ENCODE data around the gene BLOC1S5. TPM values are rescaled to one million over a fixed set of nuclear protein-coding genes. Genes with fewer than 3 reads are reported as not detected.
"Not testable (repeated sequence)": the region's sequence is repeated elsewhere in the genome, so short reads cannot be mapped to it uniquely, and the experiment has no call there.

The BLOC1S5 gene
- polyA plus RNA-seq, 1 of the 3 experiments (the other 2 are of a cell fraction), result 4.4 TPM

- TF ChIP-seq CTCF (IDR thresholded peaks at IDR 0.05), result no peak
- TF ChIP-seq JUND (IDR thresholded peaks at IDR 0.05), result no peak
- no peak for TF ChIP-seq FOXJ3 (CRISPR knock-in tag; IDR thresholded peaks at IDR 0.05)
- TF ChIP-seq YY1 (IDR thresholded peaks at IDR 0.05; ENCODE audit: low read depth), result no peak
- no peak for TF ChIP-seq ZBTB33 (IDR thresholded peaks at IDR 0.05; ENCODE audit: borderline replicate concordance, low read depth)
- no peak for TF ChIP-seq EZH2phosphoT487 (IDR thresholded peaks at IDR 0.05; ENCODE audit: borderline replicate concordance, low read depth)
- TF ChIP-seq FOXM1 (IDR thresholded peaks at IDR 0.05; ENCODE audit: low read depth), result no peak
- no peak for TF ChIP-seq EP300 (IDR thresholded peaks at IDR 0.05; ENCODE audit: borderline replicate concordance in 1 of 2, low read depth in 1 of 2, low read length in 1 of 2)
- TF ChIP-seq TEAD4 (IDR thresholded peaks at IDR 0.05; ENCODE audit: borderline replicate concordance, insufficient read depth), result no peak
- TF ChIP-seq POLR2AphosphoS5 (IDR thresholded peaks at IDR 0.05; ENCODE audit: low read depth, low read length), result no peak
Observed at GRCh38 chr6:8047541-8048292, 16.5 kb downstream of the BLOC1S5 start (continued).

GRCh38 chr6:8045769-8046168, 18.4 kb downstream of the BLOC1S5 start:
- H3K4me1 ChIP-seq (ENCODE audit: control insufficient read depth in 1 of 2, insufficient read depth in 2 of 2, low read depth in 1 of 2, low read length in 1 of 2); H3K36me3 ChIP-seq (replicated peaks in 1 of 2; ENCODE audit: control insufficient read depth in 1 of 2, insufficient read depth in 2 of 2, low read length in 1 of 2); H4K20me1 ChIP-seq (ENCODE audit: insufficient read depth); POLR2A ChIA-PET; H3K9me2 ChIP-seq; H3K4me3 ChIP-seq (ENCODE audit: low read depth in 2 of 2, low read length in 1 of 2); H3K9me3 ChIP-seq; H3K27ac ChIP-seq (ENCODE audit: low read depth in 2 of 2, low read length in 1 of 2); DNase-seq; H3K79me2 ChIP-seq (ENCODE audit: insufficient read depth); H3F3A ChIP-seq (replicated peaks; ENCODE audit: insufficient read depth); H2AFZ ChIP-seq (ENCODE audit: low read depth); H3K27me3 ChIP-seq (ENCODE audit: insufficient read depth); H3K4me2 ChIP-seq; H3K9ac ChIP-seq: not testable (repeated sequence)
- CTCF ChIA-PET, result interaction anchor here (0.6 kb wide), 1 partner anchor 34 kb away, joined by 3 read pairs; no protein-coding TSS in a partner anchor
- WGBS (ENCODE audit: low lambda C conversion rate), result 91% methylated on average over 4 of the region's 4 CpGs

- Histone ChIP-seq H3K9ac (no peak overlapping the region), H3K36me3 (replicated peaks in 1 of 2; ENCODE audit: control insufficient read depth in 1 of 2, insufficient read depth in 2 of 2, low read length in 1 of 2) (peaks cover 14 to 20% of the 10 kb centered on the region in 2 experiments), H3K27ac (ENCODE audit: low read depth in 2 of 2, low read length in 1 of 2) (no peak overlapping the region), H3K4me3 (ENCODE audit: low read depth in 2 of 2, low read length in 1 of 2) (no peak overlapping the region), H4K20me1 (ENCODE audit: insufficient read depth) (no peaks in the 10 kb centered on the region), H3K4me1 (ENCODE audit: control insufficient read depth in 1 of 2, insufficient read depth in 2 of 2, low read depth in 1 of 2, low read length in 1 of 2) (no peaks in the 10 kb centered on the region), H3F3A (replicated peaks; ENCODE audit: insufficient read depth) (no peaks in the 10 kb centered on the region), H2AFZ (ENCODE audit: low read depth) (no peak overlapping the region), H3K4me2 (no peak overlapping the region), H3K9me3 (no peaks in the 10 kb centered on the region), H3K79me2 (ENCODE audit: insufficient read depth) (no peaks in the 10 kb centered on the region), H3K9me2 (no peaks in the 10 kb centered on the region), H3K27me3 (ENCODE audit: insufficient read depth) (no peaks in the 10 kb centered on the region)
- 65% methylated on average over 3 of the region's 3 CpGs for WGBS (ENCODE audit: low lambda C conversion rate)
- DNase-seq, result no peak
- TF ChIP-seq YY1 (IDR thresholded peaks at IDR 0.05; ENCODE audit: low read depth), result no peak
- TF ChIP-seq EP300 (IDR thresholded peaks at IDR 0.05; ENCODE audit: borderline replicate concordance in 1 of 2, low read depth in 1 of 2, low read length in 1 of 2), result no peak
- TF ChIP-seq FOXM1 (IDR thresholded peaks at IDR 0.05; ENCODE audit: low read depth), result no peak
- no peak for TF ChIP-seq FOSL2 (IDR thresholded peaks at IDR 0.05; ENCODE audit: borderline replicate concordance, low read depth)
- no peak for TF ChIP-seq RFX5 (IDR thresholded peaks at IDR 0.05; ENCODE audit: low read length)
- ChIA-PET POLR2A (no interaction called here), CTCF (no interaction called here)
Observed at GRCh38 chr6:8043221-8043620, 21.0 kb downstream of the BLOC1S5 start.

All from SK-N-SH (cell line).